Fibroblast of mammary gland (primary cell): ENCODE measurements around the gene ALMS1.
A peak's percentile ranks its signal among the peaks of the same experiment; 100 is the strongest.
"Not testable (repeated sequence)": the region's sequence is repeated elsewhere in the genome, so short reads cannot be mapped to it uniquely, and the experiment has no call there.

Experiments used
- DNase-seq: peaks from one replicate; pipeline ENCODE4 v3.0.0-alpha.2; 2010; ENCODE audit warnings: low read depth
- H3K4me3 ChIP-seq: 2 replicates; pipeline ENCODE4 v1.5.1; 2011; ENCODE audit warnings: low read depth, mild to moderate bottlenecking, low read length, moderate library complexity; ENCODE audit not compliant: control insufficient read depth
- TF ChIP-seq, protein P1 (sequence below): conservative IDR thresholded peaks from 2 replicates; pipeline ENCODE4 v1.5.1; 2011; ENCODE audit warnings: low read depth, low read length, inconsistent platforms; ENCODE audit not compliant: control insufficient read depth, insufficient read depth

The ALMS1 gene

DNA sequence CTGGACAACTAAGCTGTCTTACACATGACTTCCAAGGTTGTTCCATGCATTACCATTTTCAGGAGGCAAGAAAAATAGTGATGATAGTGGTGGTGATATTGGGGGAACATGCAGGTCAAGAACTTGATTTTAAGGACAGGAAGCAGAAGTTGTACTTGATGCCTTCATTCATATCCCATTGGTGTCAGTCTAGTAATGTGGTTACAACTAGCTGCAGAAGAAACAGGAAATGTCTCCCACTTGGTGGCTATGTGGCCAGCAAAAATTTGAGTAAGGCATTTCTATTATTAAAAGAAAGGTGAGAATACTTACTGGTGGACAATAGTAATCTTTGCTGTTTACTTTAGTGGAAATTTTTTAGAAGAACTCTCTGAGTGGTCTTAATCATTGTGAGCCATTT is 103.4 kb downstream of the ALMS1 start:
- H3K4me3 ChIP-seq, result no peak overlapping the region
- no peak for DNase-seq
- TF ChIP-seq, protein P1, sequence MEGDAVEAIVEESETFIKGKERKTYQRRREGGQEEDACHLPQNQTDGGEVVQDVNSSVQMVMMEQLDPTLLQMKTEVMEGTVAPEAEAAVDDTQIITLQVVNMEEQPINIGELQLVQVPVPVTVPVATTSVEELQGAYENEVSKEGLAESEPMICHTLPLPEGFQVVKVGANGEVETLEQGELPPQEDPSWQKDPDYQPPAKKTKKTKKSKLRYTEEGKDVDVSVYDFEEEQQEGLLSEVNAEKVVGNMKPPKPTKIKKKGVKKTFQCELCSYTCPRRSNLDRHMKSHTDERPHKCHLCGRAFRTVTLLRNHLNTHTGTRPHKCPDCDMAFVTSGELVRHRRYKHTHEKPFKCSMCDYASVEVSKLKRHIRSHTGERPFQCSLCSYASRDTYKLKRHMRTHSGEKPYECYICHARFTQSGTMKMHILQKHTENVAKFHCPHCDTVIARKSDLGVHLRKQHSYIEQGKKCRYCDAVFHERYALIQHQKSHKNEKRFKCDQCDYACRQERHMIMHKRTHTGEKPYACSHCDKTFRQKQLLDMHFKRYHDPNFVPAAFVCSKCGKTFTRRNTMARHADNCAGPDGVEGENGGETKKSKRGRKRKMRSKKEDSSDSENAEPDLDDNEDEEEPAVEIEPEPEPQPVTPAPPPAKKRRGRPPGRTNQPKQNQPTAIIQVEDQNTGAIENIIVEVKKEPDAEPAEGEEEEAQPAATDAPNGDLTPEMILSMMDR, result no peak

- peak; percentile 26 for DNase-seq
- H3K4me3 ChIP-seq, result no peak overlapping the region
- TF ChIP-seq, protein P1, result no peak
Observed at GRCh38 chr2:73494031-73494430, 108.4 kb downstream of the ALMS1 start.

GRCh38 chr2:73503992-73504570 is 118.4 kb downstream of the ALMS1 start:
- no peak overlapping the region for H3K4me3 ChIP-seq
- DNase-seq, result no peak
- TF ChIP-seq, protein P1, result no peak

GRCh38 chr2:73504850-73505249 is 119.2 kb downstream of the ALMS1 start:
- not testable (repeated sequence) for H3K4me3 ChIP-seq, DNase-seq

DNA sequence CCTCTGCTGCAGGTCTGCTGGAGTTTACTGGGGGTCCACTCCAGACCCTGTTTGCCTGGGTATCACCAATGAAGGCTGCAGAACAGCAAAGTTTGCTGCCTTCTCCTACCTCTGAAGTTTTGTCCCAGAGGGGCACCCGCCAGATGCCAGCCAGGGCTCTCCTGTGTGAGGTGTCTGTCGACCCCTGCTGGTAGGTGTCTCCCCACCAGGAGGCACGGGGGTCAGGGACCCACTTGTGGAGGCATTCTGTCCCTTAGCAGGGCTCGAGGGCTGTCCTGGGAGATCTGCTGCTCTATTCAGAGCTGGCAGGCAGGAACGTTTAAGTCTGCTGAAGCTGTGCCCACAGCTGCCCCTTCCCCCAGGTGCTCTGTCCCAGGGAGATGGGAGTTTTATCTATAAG is 124.8 kb downstream of the ALMS1 start:
- not testable (repeated sequence) for DNase-seq, H3K4me3 ChIP-seq

DNA sequence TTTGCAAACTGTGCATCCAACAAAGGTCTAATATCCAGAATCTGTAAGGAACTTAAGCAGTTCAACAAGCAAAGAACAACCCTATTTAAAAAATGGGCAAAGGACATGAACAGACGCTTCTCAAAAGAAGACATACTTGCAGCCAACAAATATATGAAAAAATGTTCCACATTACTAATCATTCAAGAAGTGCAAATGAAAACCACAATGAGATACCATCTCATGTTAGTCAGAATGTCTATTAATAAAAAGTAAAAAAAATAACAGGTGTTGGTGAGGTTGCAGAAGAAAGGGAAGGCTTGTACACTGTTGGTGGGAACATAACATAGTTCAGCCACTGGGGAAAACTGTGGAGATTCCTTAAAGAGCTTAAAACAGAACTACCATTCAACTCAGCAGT is 130.4 kb downstream of the ALMS1 start:
- no peak overlapping the region for H3K4me3 ChIP-seq
- DNase-seq, result peak; percentile 10
- TF ChIP-seq, protein P1, result no peak

GRCh38 chr2:73528688-73529087 is 143.1 kb downstream of the ALMS1 start:
- TF ChIP-seq, protein P1, result no peak
- DNase-seq, result no peak
- H3K4me3 ChIP-seq, result no peak overlapping the region

DNA sequence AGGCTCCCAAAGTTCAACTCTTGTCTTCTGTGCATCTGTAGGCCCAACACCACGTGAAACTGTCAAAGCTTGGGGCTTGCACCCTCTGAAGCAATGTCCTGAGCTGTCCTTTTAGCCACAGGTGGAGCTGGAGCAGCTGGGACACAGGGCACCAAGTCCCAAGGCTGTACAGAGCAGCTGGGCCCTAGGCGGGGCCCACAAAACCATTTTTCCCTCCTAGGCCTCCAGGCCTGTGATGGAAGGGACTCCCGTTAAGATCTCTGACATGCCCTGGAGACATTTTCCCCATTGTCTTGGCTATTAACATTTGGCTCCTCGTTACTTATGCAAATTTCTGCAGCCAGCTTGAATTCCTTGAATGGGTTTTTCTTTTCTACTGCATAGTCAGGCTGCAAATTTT is 145.1 kb downstream of the ALMS1 start:
- not testable (repeated sequence) for H3K4me3 ChIP-seq, DNase-seq
